GM23248 (cell line): ENCODE results near the gene CASP5. TPM values are rescaled to one million over a fixed set of nuclear protein-coding genes. Genes with fewer than 3 reads are reported as not detected.

Experiments
- DNase-seq: peaks from one replicate; pipeline ENCODE4 v3.0.0-alpha.2; 2015
- H2AFZ ChIP-seq: fragments of 200-600 bp; sonication (generic); 2 replicates; pipeline ENCODE4 v1.6.1; 2016; ENCODE audit warnings: antibody characterized with exemption
- H3F3A ChIP-seq: fragments of 200-600 bp; sonication (generic); 2 replicates; pipeline ENCODE4 v1.6.1; 2016; ENCODE audit warnings: mild to moderate bottlenecking, antibody characterized with exemption, mixed run types; ENCODE audit not compliant: insufficient read depth
- H3K27ac ChIP-seq: fragments of 200-600 bp; sonication (generic); 2 replicates; pipeline ENCODE4 v1.5.1; 2016; ENCODE audit warnings: mild to moderate bottlenecking
- H3K27me3 ChIP-seq: fragments of 200-600 bp; sonication (generic); replicated peaks from 2 replicates; pipeline ENCODE4 v1.6.1; 2016; ENCODE audit warnings: mild to moderate bottlenecking; ENCODE audit not compliant: insufficient read depth
- H3K36me3 ChIP-seq: fragments of 200-600 bp; sonication (generic); 2 replicates; pipeline ENCODE4 v1.6.1; 2016; ENCODE audit warnings: low read depth, mild to moderate bottlenecking
- H3K4me1 ChIP-seq: fragments of 200-600 bp; sonication (generic); 2 replicates; pipeline ENCODE4 v1.6.1; 2016; ENCODE audit warnings: mild to moderate bottlenecking; ENCODE audit not compliant: insufficient read depth
- H3K4me2 ChIP-seq: fragments of 200-600 bp; sonication (generic); one replicate; pipeline ENCODE4 v1.6.1; 2016; ENCODE audit warnings: mild to moderate bottlenecking; ENCODE audit not compliant: unreplicated experiment
- H3K4me3 ChIP-seq: fragments of 200-600 bp; sonication (generic); 2 replicates; pipeline ENCODE4 v1.5.1; 2016; ENCODE audit warnings: mild to moderate bottlenecking
- H3K79me2 ChIP-seq: fragments of 200-600 bp; sonication (generic); 2 replicates; pipeline ENCODE4 v1.6.1; 2016; ENCODE audit warnings: mild to moderate bottlenecking; ENCODE audit not compliant: insufficient read depth
- H3K9ac ChIP-seq: fragments of 200-600 bp; sonication (generic); 2 replicates; pipeline ENCODE4 v1.6.1; 2016; ENCODE audit warnings: mild to moderate bottlenecking
- H3K9me2 ChIP-seq: fragments of 200-600 bp; sonication (generic); 2 replicates; pipeline ENCODE4 v1.6.1; 2016; ENCODE audit warnings: mixed run types, mild to moderate bottlenecking, moderate library complexity; ENCODE audit not compliant: insufficient read depth
- H3K9me3 ChIP-seq: fragments of 200-600 bp; sonication (generic); one replicate; pipeline ENCODE4 v1.6.1; 2017; ENCODE audit warnings: low read depth
- H4K20me1 ChIP-seq: fragments of 200-600 bp; sonication (generic); 2 replicates; pipeline ENCODE4 v1.6.0; 2016; ENCODE audit not compliant: insufficient read depth
- EZH2 ChIP-seq: fragments of 200-600 bp; sonication (generic); IDR thresholded peaks from 2 replicates; pipeline ENCODE4 v1.6.1; 2018; ENCODE audit warnings: antibody characterized with exemption, mild to moderate bottlenecking; ENCODE audit not compliant: insufficient read depth, poor library complexity, severe bottlenecking
- EZH2phosphoT487 ChIP-seq: fragments of 200-600 bp; sonication (generic); IDR thresholded peaks from 2 replicates; pipeline ENCODE4 v1.6.1; 2018; ENCODE audit warnings: antibody characterized with exemption, moderate library complexity, mild to moderate bottlenecking, low read depth; ENCODE audit not compliant: insufficient read depth
- WGBS, 2 experiments: methylation state at CpG; one replicate each; pipeline ENCODE4 v1.1.6; 2015 to 2017; ENCODE audit warnings: low lambda C conversion rate in 2 of 2, low coverage in 1 of 2; ENCODE audit errors: missing lambda C conversion rate in 2 of 2; 5-methylcytosine and 5-hydroxymethylcytosine counted together
- in situ Hi-C: fragments of 300-500 bp; cut with MboI; formaldehyde crosslinking; loops from 2 replicates; pipeline ENCODE4 v1.15.0; 2020
- polyA plus RNA-seq: library from polyadenylated mRNA; unstranded; fragments of >200 nt; fragmentation: Nextera tagmentation; extraction: Ambion mirVana; gene quantifications from 2 replicates; pipeline ENCODE4 v1.2.1, GENCODE V29; 2016
- total RNA-seq: library from RNA; depleted of rRNA; stranded (reverse); fragments of >200 nt; shearing (Covaris generic); gene quantifications from 2 replicates; pipeline ENCODE4 v1.2.3, GENCODE V29; 2014

CASP5 gene
- total and polyA plus RNA-seq, 2 experiments from 2014 or later, result not detected

DNA sequence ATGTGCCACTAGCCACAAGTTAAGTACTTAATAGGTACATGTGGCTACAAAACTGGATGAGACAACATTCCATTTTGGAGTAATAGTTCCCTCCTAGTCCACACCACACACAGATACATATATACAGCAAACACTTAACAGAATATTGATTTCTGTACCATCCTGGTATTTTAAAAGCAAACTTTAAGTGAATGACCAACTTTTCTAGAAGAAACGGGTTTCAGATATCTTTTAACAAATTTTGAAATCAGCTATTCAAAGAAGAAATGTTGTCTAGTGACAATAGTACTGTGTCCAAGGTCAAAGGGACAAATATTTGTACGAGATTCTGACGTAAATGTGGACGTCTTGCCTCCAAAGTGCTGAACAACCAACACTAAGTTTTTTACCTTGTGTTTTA, 34.5 kb upstream of the CASP5 start:
- Histone ChIP-seq H2AFZ (no peak overlapping the region), H3K4me1 (no peaks in the 10 kb centered on the region), H3K4me2 (no peak overlapping the region), H3K9me2 (no peaks in the 10 kb centered on the region), H3K36me3 (no peaks in the 10 kb centered on the region), H3K79me2 (no peaks in the 10 kb centered on the region), H3K27me3 (no peaks in the 10 kb centered on the region), H3K4me3 (no peak overlapping the region), H3F3A (no peaks in the 10 kb centered on the region), H4K20me1 (no peaks in the 10 kb centered on the region), H3K27ac (no peak overlapping the region), H3K9me3 (no peaks in the 10 kb centered on the region), H3K9ac (no peak overlapping the region)
- TF ChIP-seq EZH2, result no peak
- TF ChIP-seq EZH2phosphoT487, result no peak
- DNase-seq, result no peak
- WGBS, 2 experiments, result 56 to 62% methylated on average over 4 of the region's 4 CpGs
- in situ Hi-C loops, result no loop called here

DNA sequence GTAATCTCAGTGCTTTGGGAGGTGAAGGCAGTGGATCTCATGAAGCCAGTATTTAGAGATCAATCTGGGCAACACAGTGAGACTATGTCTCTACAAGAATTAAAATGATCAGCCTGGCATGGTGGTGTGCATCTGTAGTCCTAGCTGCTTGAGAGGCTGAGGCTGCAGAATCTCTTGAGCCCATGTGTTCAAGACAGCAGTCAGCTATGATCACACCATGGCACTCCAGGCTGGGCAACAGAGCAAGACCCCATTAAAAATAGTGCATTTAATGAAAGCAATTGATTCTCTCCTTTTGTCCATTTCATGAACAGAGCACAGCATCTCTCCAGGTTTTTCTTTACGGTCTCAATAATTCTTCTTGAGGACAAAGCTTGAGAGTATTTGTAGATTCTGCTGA, 33.5 kb upstream of the CASP5 start:
- no peak for DNase-seq
- Histone ChIP-seq H3K27me3 (no peaks in the 10 kb centered on the region), H3K27ac (no peak overlapping the region), H3K4me1 (no peaks in the 10 kb centered on the region), H3K9ac (no peak overlapping the region), H3K36me3 (no peaks in the 10 kb centered on the region), H2AFZ (no peak overlapping the region), H3F3A (no peaks in the 10 kb centered on the region), H3K9me3 (no peaks in the 10 kb centered on the region), H4K20me1 (no peaks in the 10 kb centered on the region), H3K79me2 (no peaks in the 10 kb centered on the region), H3K9me2 (no peaks in the 10 kb centered on the region), H3K4me2 (no peak overlapping the region), H3K4me3 (no peak overlapping the region)
- in situ Hi-C loops, result no loop called here
- no peak for TF ChIP-seq EZH2phosphoT487
- no peak for TF ChIP-seq EZH2
- 78 to 83% methylated on average over 1 of the region's 1 CpG for WGBS, 2 experiments

DNA sequence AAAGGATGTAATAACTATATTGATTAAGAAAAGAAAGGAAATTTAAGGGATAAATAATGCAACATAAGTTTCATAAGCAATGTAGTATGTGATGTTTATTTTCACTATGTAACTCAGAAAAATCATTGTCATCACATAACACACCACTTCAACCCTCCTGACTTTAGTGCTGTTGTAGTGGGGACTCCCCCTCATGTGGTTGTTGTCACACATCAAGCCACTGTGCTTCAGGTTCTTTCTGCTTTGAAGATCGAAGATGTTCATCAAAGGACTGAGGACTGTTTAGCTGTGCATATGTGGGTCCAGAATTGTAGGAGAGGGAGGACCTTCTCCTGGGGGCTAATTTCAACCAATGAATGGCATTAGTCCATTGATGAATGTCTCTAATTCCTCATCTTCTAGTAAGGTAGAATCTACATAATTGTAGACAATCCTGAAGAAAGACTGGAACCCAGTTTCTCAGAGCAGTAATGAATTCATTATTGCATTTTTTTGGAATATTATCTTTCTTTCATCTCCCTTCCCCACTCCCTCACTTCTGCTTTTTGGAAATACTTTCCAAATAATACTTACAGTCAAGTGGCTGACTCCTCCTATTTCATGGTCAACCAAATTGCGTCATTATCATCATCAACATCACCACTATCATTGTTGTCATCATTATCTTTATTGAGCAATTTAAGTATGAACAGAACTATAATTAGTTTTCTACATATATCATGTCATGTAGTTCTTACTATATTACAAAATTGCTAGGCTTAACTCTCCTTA, 31.9 kb upstream of the CASP5 start:
- no peaks in the 10 kb centered on the region for H3K9me3 ChIP-seq
- H3K36me3 ChIP-seq, result no peaks in the 10 kb centered on the region
- in situ Hi-C loops, result no loop called here
- no peaks in the 10 kb centered on the region for H3K9me2 ChIP-seq
- H4K20me1 ChIP-seq, result no peaks in the 10 kb centered on the region
- no peak for DNase-seq
- no peak overlapping the region for H3K4me3 ChIP-seq
- H3K79me2 ChIP-seq, result no peaks in the 10 kb centered on the region
- H3K27me3 ChIP-seq, result no peaks in the 10 kb centered on the region
- H3K9ac ChIP-seq, result no peak overlapping the region
- WGBS, 2 experiments, result 92 to 98% methylated on average over 2 of the region's 2 CpGs
- H3K27ac ChIP-seq, result no peak overlapping the region
- H3K4me1 ChIP-seq, result no peaks in the 10 kb centered on the region
- TF ChIP-seq EZH2 (no peak), EZH2phosphoT487 (no peak)
- no peak overlapping the region for H2AFZ ChIP-seq
- H3F3A ChIP-seq, result no peaks in the 10 kb centered on the region
- no peak overlapping the region for H3K4me2 ChIP-seq

DNA sequence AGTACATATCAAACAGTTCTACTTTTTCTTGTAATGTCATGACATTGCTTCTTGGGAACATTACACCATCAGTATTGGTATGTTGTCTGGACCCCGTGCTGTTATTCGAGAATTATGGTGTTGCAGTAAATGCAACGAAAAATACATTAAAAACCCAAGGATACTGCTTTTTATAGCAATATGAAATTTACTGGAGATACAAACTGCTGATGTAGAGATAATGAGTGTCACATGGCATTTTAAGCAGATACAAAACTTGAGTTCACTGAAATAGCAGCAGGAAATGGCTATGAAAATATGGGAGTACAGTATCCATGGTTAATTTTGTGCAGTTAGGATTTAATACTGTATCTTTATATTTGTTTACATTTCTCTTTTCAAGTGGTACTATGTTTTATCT, 29.5 kb upstream of the CASP5 start:
- Histone ChIP-seq H3K4me3 (no peak overlapping the region), H4K20me1 (no peaks in the 10 kb centered on the region), H3K9me2 (no peaks in the 10 kb centered on the region), H3K4me2 (no peak overlapping the region), H3K27me3 (no peaks in the 10 kb centered on the region), H3K27ac (no peak overlapping the region), H3K79me2 (no peaks in the 10 kb centered on the region), H3K4me1 (peaks cover 2% of the 10 kb centered on the region; the same call in 1 of the 2 replicates), H3F3A (0 out of 2 replicates have a peak, but pooled peaks cover under 1% of the 10 kb centered on the region), H3K9me3 (no peaks in the 10 kb centered on the region), H3K36me3 (no peaks in the 10 kb centered on the region), H2AFZ (no peak overlapping the region), H3K9ac (no peak overlapping the region)
- no peak for TF ChIP-seq EZH2
- no peak for TF ChIP-seq EZH2phosphoT487
- 51 to 57% methylated on average over 3 of the region's 3 CpGs for WGBS, 2 experiments
- DNase-seq, result no peak
- in situ Hi-C loops, result no loop called here
